ENCODE measurements around the gene LPAR2. TPM values are rescaled to one million over a fixed set of nuclear protein-coding genes. Genes with fewer than 3 reads are reported as not detected.

LPAR2 gene
- polyA plus RNA-seq, 6 donors from 2014 or later: 6.1 to 13.0 (median 8.4) TPM

- Mint-ChIP-seq H3K36me3 (no peaks in the 10 kb centered on the region), H3K27me3 (no peaks in the 10 kb centered on the region), H3K4me1 (no peaks in the 10 kb centered on the region), H3K4me3 (no peak overlapping the region), H3K27ac (no peak overlapping the region), H3K9me3 (no peaks in the 10 kb centered on the region)
- ATAC-seq (ENCODE audit: low read depth in 2 of 2) (no peak), DNase-seq (no peak)
Measured at GRCh38 chr19:19594381-19594780, 33.6 kb downstream of the LPAR2 start.

GRCh38 chr19:19592690-19593089 lies 35.3 kb downstream of the LPAR2 start:
- no peak for ATAC-seq (ENCODE audit: low read depth in 2 of 2)
- H3K27me3 Mint-ChIP-seq: no peaks in the 10 kb centered on the region
- H3K4me1 Mint-ChIP-seq: no peaks in the 10 kb centered on the region
- no peak for DNase-seq
- H3K36me3 Mint-ChIP-seq: no peaks in the 10 kb centered on the region
- H3K4me3 Mint-ChIP-seq: no peak overlapping the region
- peak overlapping the region in 1 of 6 donors; percentile 53 for H3K27ac Mint-ChIP-seq
- no peaks in the 10 kb centered on the region for H3K9me3 Mint-ChIP-seq

- no peaks in the 10 kb centered on the region for H3K9me3 Mint-ChIP-seq
- ATAC-seq (ENCODE audit: low read depth in 2 of 2) (peak; percentile 68 to 92), DNase-seq (no peak)
- H3K27ac Mint-ChIP-seq: peak overlapping the region in 1 of 6 donors; percentile 65
- H3K4me1 Mint-ChIP-seq: no peaks in the 10 kb centered on the region
- H3K27me3 Mint-ChIP-seq: no peaks in the 10 kb centered on the region
- H3K4me3 Mint-ChIP-seq: peak overlapping the region in 1 of 8 donors; percentile 14
- H3K36me3 Mint-ChIP-seq: no peaks in the 10 kb centered on the region
Measured at GRCh38 chr19:19591133-19591825, 36.7 kb downstream of the LPAR2 start.

GRCh38 chr19:19588546-19588945 lies 39.5 kb downstream of the LPAR2 start:
- Mint-ChIP-seq H3K27ac (no peak overlapping the region), H3K4me1 (no peaks in the 10 kb centered on the region), H3K4me3 (no peak overlapping the region), H3K27me3 (no peaks in the 10 kb centered on the region), H3K9me3 (no peaks in the 10 kb centered on the region), H3K36me3 (no peaks in the 10 kb centered on the region)
- ATAC-seq (ENCODE audit: low read depth in 2 of 2): no peak
- DNase-seq: no peak

- H3K9me3 Mint-ChIP-seq: no peaks in the 10 kb centered on the region
- no peak overlapping the region for H3K4me3 Mint-ChIP-seq
- H3K27ac Mint-ChIP-seq: no peak overlapping the region
- no peaks in the 10 kb centered on the region for H3K27me3 Mint-ChIP-seq
- no peak for DNase-seq
- no peaks in the 10 kb centered on the region for H3K4me1 Mint-ChIP-seq
- no peaks in the 10 kb centered on the region for H3K36me3 Mint-ChIP-seq
- no peak for ATAC-seq (ENCODE audit: low read depth in 2 of 2)
Measured at GRCh38 chr19:19587771-19588170, 40.2 kb downstream of the LPAR2 start.

GRCh38 chr19:19584356-19584755 lies 43.7 kb downstream of the LPAR2 start:
- Mint-ChIP-seq H3K27me3 (no peaks in the 10 kb centered on the region), H3K4me1 (no peaks in the 10 kb centered on the region), H3K4me3 (no peak overlapping the region), H3K9me3 (peaks cover 0 to 1% (median 0%) of the 10 kb centered on the region in 7 donors), H3K36me3 (no peaks in the 10 kb centered on the region), H3K27ac (no peak overlapping the region)
- ATAC-seq (ENCODE audit: low read depth in 2 of 2) (no peak), DNase-seq (no peak)

- H3K4me3 Mint-ChIP-seq: no peak overlapping the region
- no peaks in the 10 kb centered on the region for H3K4me1 Mint-ChIP-seq
- ATAC-seq (ENCODE audit: low read depth in 2 of 2) (no peak), DNase-seq (no peak)
- no peaks in the 10 kb centered on the region for H3K27me3 Mint-ChIP-seq
- H3K9me3 Mint-ChIP-seq: peaks cover 0 to 2% (median 0%) of the 10 kb centered on the region in 7 donors
- H3K36me3 Mint-ChIP-seq: no peaks in the 10 kb centered on the region
- no peak overlapping the region for H3K27ac Mint-ChIP-seq
Measured at GRCh38 chr19:19582471-19582870, 45.5 kb downstream of the LPAR2 start.

- no peak for DNase-seq
- H3K4me3 Mint-ChIP-seq: no peak overlapping the region
- H3K36me3 Mint-ChIP-seq: no peaks in the 10 kb centered on the region
- H3K4me1 Mint-ChIP-seq: no peaks in the 10 kb centered on the region
- ATAC-seq (ENCODE audit: low read depth in 2 of 2): no peak
- H3K27ac Mint-ChIP-seq: no peak overlapping the region
- H3K9me3 Mint-ChIP-seq: peaks cover 0 to 2% (median 0%) of the 10 kb centered on the region in 7 donors
- H3K27me3 Mint-ChIP-seq: no peaks in the 10 kb centered on the region
Measured at GRCh38 chr19:19581391-19581790, 46.6 kb downstream of the LPAR2 start.

GRCh38 chr19:19580418-19580817 lies 47.6 kb downstream of the LPAR2 start:
- Mint-ChIP-seq H3K4me1 (peaks cover 0 to 2% (median 0%) of the 10 kb centered on the region in 3 donors), H3K27ac (no peak overlapping the region), H3K4me3 (no peak overlapping the region), H3K36me3 (no peaks in the 10 kb centered on the region), H3K9me3 (peaks cover 0 to 2% (median 0%) of the 10 kb centered on the region in 7 donors), H3K27me3 (no peaks in the 10 kb centered on the region)
- DNase-seq (no peak), ATAC-seq (ENCODE audit: low read depth in 2 of 2) (no peak)

GRCh38 chr19:19579533-19580361 lies 48.3 kb downstream of the LPAR2 start:
- Mint-ChIP-seq H3K27ac (peak overlapping the region in 1 of 6 donors; percentile 52), H3K4me1 (peaks cover 0 to 4% (median 0%) of the 10 kb centered on the region in 3 donors), H3K36me3 (no peaks in the 10 kb centered on the region), H3K9me3 (peaks cover 0 to 2% (median 0%) of the 10 kb centered on the region in 7 donors), H3K27me3 (no peaks in the 10 kb centered on the region), H3K4me3 (no peak overlapping the region)
- DNase-seq: no peak
- no peak for ATAC-seq (ENCODE audit: low read depth in 2 of 2)

- Mint-ChIP-seq H3K9me3 (peaks cover 0 to 2% (median 0%) of the 10 kb centered on the region in 7 donors), H3K27ac (no peak overlapping the region), H3K4me3 (no peak overlapping the region), H3K4me1 (peaks cover 0 to 4% (median 0%) of the 10 kb centered on the region in 3 donors), H3K27me3 (no peaks in the 10 kb centered on the region), H3K36me3 (no peaks in the 10 kb centered on the region)
- ATAC-seq (ENCODE audit: low read depth in 2 of 2): no peak
- DNase-seq: no peak
Measured at GRCh38 chr19:19578252-19578651, 49.8 kb downstream of the LPAR2 start.

GRCh38 chr19:19575411-19575810 lies 52.6 kb downstream of the LPAR2 start:
- no peaks in the 10 kb centered on the region for H3K36me3 Mint-ChIP-seq
- H3K4me3 Mint-ChIP-seq: no peak overlapping the region
- peaks cover 0 to 4% (median 0%) of the 10 kb centered on the region in 3 donors for H3K4me1 Mint-ChIP-seq
- H3K9me3 Mint-ChIP-seq: peaks cover 0 to 2% (median 0%) of the 10 kb centered on the region in 7 donors
- ATAC-seq (ENCODE audit: low read depth in 2 of 2) (no peak), DNase-seq (no peak)
- no peaks in the 10 kb centered on the region for H3K27me3 Mint-ChIP-seq
- no peak overlapping the region for H3K27ac Mint-ChIP-seq
